Stimulated activated CD8-positive, alpha-beta memory T cell treated with anti-CD3 and anti-CD28 coated beads, Interleukin-7, amount 100 ng/mL, for 48 hours (primary cell): ENCODE measurements around the gene PIGU.

Source experiments
- DNase-seq, 2 donors: peaks; one replicate each; pipeline ENCODE4 v3.0.0-alpha.2; 2020; ENCODE audit warnings: low read depth in 1 of 2; ENCODE audit errors: extremely low read depth in 1 of 2

The PIGU gene

GRCh38 chr20:34560141-34560523, 116.8 kb downstream of the PIGU start:
- DNase-seq = no peak

- DNase-seq = no peak
Measured at GRCh38 chr20:34559311-34560140, 117.4 kb downstream of the PIGU start.

- DNase-seq = peak; percentile 72 to 81
Measured at GRCh38 chr20:34558320-34559218, 118.3 kb downstream of the PIGU start, which contains the start of gene MAP1LC3A. TSS of gene MAP1LC3A (plus strand) at chr20:34558718. CDS start at chr20:34558869, 151 bp downstream.

- no peak for DNase-seq
Measured at GRCh38 chr20:34557936-34558319, 119.0 kb downstream of the PIGU start.

- DNase-seq = no peak
Measured at GRCh38 chr20:34553366-34553867, 123.5 kb downstream of the PIGU start.

GRCh38 chr20:34552569-34552968, 124.3 kb downstream of the PIGU start:
- DNase-seq = no peak

- no peak for DNase-seq
Measured at GRCh38 chr20:34549929-34550305, 127.0 kb downstream of the PIGU start.

- no peak for DNase-seq
Measured at GRCh38 chr20:34549291-34549928, 127.5 kb downstream of the PIGU start.

GRCh38 chr20:34547844-34548613, 128.9 kb downstream of the PIGU start:
- DNase-seq = no peak

- DNase-seq = no peak
Measured at GRCh38 chr20:34546751-34547181, 130.1 kb downstream of the PIGU start.

GRCh38 chr20:34544109-34544796, 132.6 kb downstream of the PIGU start:
- no peak for DNase-seq

GRCh38 chr20:34543463-34544056, 133.3 kb downstream of the PIGU start:
- no peak for DNase-seq

GRCh38 chr20:34542439-34542838, 134.5 kb downstream of the PIGU start:
- no peak for DNase-seq

- no peak for DNase-seq
Measured at GRCh38 chr20:34541917-34542316, 135.0 kb downstream of the PIGU start.

- no peak for DNase-seq
Measured at GRCh38 chr20:34541264-34541901, 135.5 kb downstream of the PIGU start.

- no peak for DNase-seq
Measured at GRCh38 chr20:34540596-34541263, 136.2 kb downstream of the PIGU start.

- DNase-seq = no peak
Measured at GRCh38 chr20:34539756-34540155, 137.1 kb downstream of the PIGU start.

- peak in 1 of 2 donors; percentile 41 for DNase-seq
Measured at GRCh38 chr20:34538671-34539123, 138.2 kb downstream of the PIGU start.
